CD14-positive monocyte (primary cell): ENCODE results near the gene CFAP68. TPM values are rescaled to one million over a fixed set of nuclear protein-coding genes. Genes with fewer than 3 reads are reported as not detected.
A peak's percentile ranks its signal among the peaks of the same experiment; 100 is the strongest.

Source experiments
- DNase-seq, 3 donors: peaks; one replicate each; pipeline ENCODE4 v3.0.0-alpha.2; 2011 to 2022
- H2AFZ ChIP-seq: 2 replicates; pipeline ENCODE4 v1.6.0; 2012; ENCODE audit warnings: mild to moderate bottlenecking, low read depth, low read length, inconsistent platforms; ENCODE audit not compliant: insufficient read depth, poor library complexity, severe bottlenecking
- H3K27ac ChIP-seq, 2 donors: 1 replicate in 1 of 2; 2 replicates in 1 of 2; pipeline ENCODE4 v1.5.1; 2012 to 2013; ENCODE audit warnings: low read length in 2 of 2, control low read depth in 1 of 2, inconsistent platforms in 1 of 2, low read depth in 1 of 2, mild to moderate bottlenecking in 1 of 2
- H3K27me3 ChIP-seq, 2 donors: one replicate each; pipeline versions ENCODE4 v1.6.0 to v1.6.1; 2011 to 2013; ENCODE audit warnings: low read length in 2 of 2; ENCODE audit not compliant: control insufficient read depth in 2 of 2, insufficient read depth in 2 of 2
- H3K36me3 ChIP-seq, 2 donors: replicated peaks in 1 of 2; 1 replicate in 1 of 2; 2 replicates in 1 of 2; pipeline versions ENCODE4 v1.5.1 to v1.6.1; 2012 to 2013; ENCODE audit warnings: low read length in 2 of 2, control low read depth in 1 of 2, inconsistent platforms in 1 of 2, mild to moderate bottlenecking in 1 of 2; ENCODE audit not compliant: insufficient read depth in 2 of 2, control insufficient read depth in 1 of 2
- H3K4me1 ChIP-seq, 2 donors: 1 replicate in 1 of 2; 2 replicates in 1 of 2; pipeline versions ENCODE4 v1.5.1 to v1.6.1; 2012 to 2013; ENCODE audit warnings: low read length in 2 of 2, control low read depth in 1 of 2, inconsistent platforms in 1 of 2, mild to moderate bottlenecking in 1 of 2, moderate library complexity in 1 of 2; ENCODE audit not compliant: insufficient read depth in 2 of 2, control insufficient read depth in 1 of 2
- H3K4me2 ChIP-seq: replicated peaks from 2 replicates; pipeline ENCODE3; 2012; ENCODE audit warnings: low read length, moderate library complexity, mild to moderate bottlenecking; ENCODE audit not compliant: poor library complexity, severe bottlenecking; ENCODE audit errors: extremely low read depth
- H3K4me3 ChIP-seq, 3 experiments: fragments of 200-600 bp in 1 of 3; sonication (generic) in 1 of 3; replicated peaks in 1 of 3; 1 replicate in 2 of 3; 2 replicates in 1 of 3; pipeline ENCODE4 v1.5.1; 2011 to 2013; ENCODE audit warnings: low read length in 3 of 3, mild to moderate bottlenecking in 3 of 3, control low read depth in 2 of 3, low read depth in 2 of 3, inconsistent platforms in 1 of 3, moderate library complexity in 1 of 3
- H3K79me2 ChIP-seq: 2 replicates; pipeline ENCODE4 v1.6.0; 2012; ENCODE audit warnings: mild to moderate bottlenecking, control low read depth, inconsistent platforms, low read length, moderate library complexity; ENCODE audit not compliant: insufficient read depth
- H3K9ac ChIP-seq: 2 replicates; pipeline ENCODE4 v1.6.0; 2017; ENCODE audit warnings: low read length, mild to moderate bottlenecking; ENCODE audit not compliant: insufficient read depth, poor library complexity, severe bottlenecking
- H3K9me3 ChIP-seq, 2 donors: replicated peaks in 1 of 2; 1 replicate in 1 of 2; 2 replicates in 1 of 2; pipeline versions ENCODE4 v1.5.1 to v1.6.1; 2012 to 2013; ENCODE audit warnings: low read length in 2 of 2, control low read depth in 1 of 2; ENCODE audit not compliant: control insufficient read depth in 1 of 2, insufficient read depth in 1 of 2
- H4K20me1 ChIP-seq: 2 replicates; pipeline ENCODE4 v1.6.0; 2012; ENCODE audit warnings: mild to moderate bottlenecking, low read length, control low read depth, moderate library complexity; ENCODE audit not compliant: insufficient read depth
- H3K27ac Mint-ChIP-seq, 7 donors: one replicate each; pipeline ENCODE4 v1.8.0; 2020; ENCODE audit warnings: mild to moderate bottlenecking in 7 of 7, mixed read lengths in 7 of 7, moderate library complexity in 6 of 7, inconsistent platforms in 2 of 7
- H3K27me3 Mint-ChIP-seq, 3 donors: one replicate each; pipeline ENCODE4 v1.8.0; 2021 to 2022; ENCODE audit warnings: low read depth in 3 of 3, mild to moderate bottlenecking in 3 of 3, mixed read lengths in 3 of 3, moderate library complexity in 3 of 3, inconsistent platforms in 1 of 3
- H3K36me3 Mint-ChIP-seq, 2 donors: one replicate each; pipeline ENCODE4 v1.8.0; 2020; ENCODE audit warnings: mixed read lengths in 2 of 2, inconsistent platforms in 1 of 2, mild to moderate bottlenecking in 1 of 2
- H3K4me1 Mint-ChIP-seq: one replicate; pipeline ENCODE4 v1.8.0; 2020; ENCODE audit warnings: mild to moderate bottlenecking, mixed read lengths
- H3K4me3 Mint-ChIP-seq, 2 donors: one replicate each; pipeline ENCODE4 v1.8.0; 2020; ENCODE audit warnings: mild to moderate bottlenecking in 2 of 2, mixed read lengths in 2 of 2, moderate library complexity in 1 of 2
- H3K9me3 Mint-ChIP-seq, 7 donors: one replicate each; pipeline ENCODE4 v1.8.0; 2020 to 2022; ENCODE audit warnings: mixed read lengths in 7 of 7, mild to moderate bottlenecking in 6 of 7, moderate library complexity in 6 of 7, inconsistent platforms in 2 of 7
- WGBS: methylation state at CpG from one replicate; pipeline ENCODE4 v1.1.5; 2013; ENCODE audit warnings: missing lambda C conversion rate; ENCODE audit not compliant: insufficient coverage; 5-methylcytosine and 5-hydroxymethylcytosine counted together
- intact Hi-C, 2 donors: fragments of 100-400 bp; cut with micrococcal nuclease; formaldehyde crosslinking; loops; one replicate each; pipeline versions ENCODE4 v1.15.0 to v1.15.1; 2023
- polyA plus RNA-seq, 3 donors: library from polyadenylated mRNA; depleted of rRNA in 1 of 3; unstranded in 2 of 3; stranded (reverse) in 1 of 3; fragments of 300-500 nt in 2 of 3; fragments of >200 nt in 1 of 3; fragmentation: Illumina TruSeq in 2 of 3; gene quantifications; 1 replicate in 2 of 3; 2 replicates in 1 of 3; pipeline ENCODE4 v1.2.3, GENCODE V29; 2012 to 2021
- TF ChIP-seq, protein P1 (sequence below): fragments of 200-600 bp; IDR thresholded peaks from one replicate; pipeline ENCODE4 v1.8.0; 2022; ENCODE audit warnings: antibody characterized with exemption, mild to moderate bottlenecking

CFAP68 gene
- polyA plus RNA-seq, 3 donors = 3.6 to 5.3 (median 5.0) TPM

- DNase-seq = no peak
- no peak overlapping the region for H2AFZ ChIP-seq
- H3K4me1 ChIP-seq = peaks cover 30 to 34% of the 10 kb centered on the region in 2 donors
- H3K4me3 ChIP-seq = no peak overlapping the region
- no peak overlapping the region for H3K27ac Mint-ChIP-seq
- peaks cover 33 to 36% of the 10 kb centered on the region in 2 donors for H3K36me3 Mint-ChIP-seq
- no peaks in the 10 kb centered on the region for H3K79me2 ChIP-seq
- no peak overlapping the region for H3K9ac ChIP-seq
- no peaks in the 10 kb centered on the region for H3K9me3 Mint-ChIP-seq
- no peaks in the 10 kb centered on the region for H3K9me3 ChIP-seq
- TF ChIP-seq, protein P1, sequence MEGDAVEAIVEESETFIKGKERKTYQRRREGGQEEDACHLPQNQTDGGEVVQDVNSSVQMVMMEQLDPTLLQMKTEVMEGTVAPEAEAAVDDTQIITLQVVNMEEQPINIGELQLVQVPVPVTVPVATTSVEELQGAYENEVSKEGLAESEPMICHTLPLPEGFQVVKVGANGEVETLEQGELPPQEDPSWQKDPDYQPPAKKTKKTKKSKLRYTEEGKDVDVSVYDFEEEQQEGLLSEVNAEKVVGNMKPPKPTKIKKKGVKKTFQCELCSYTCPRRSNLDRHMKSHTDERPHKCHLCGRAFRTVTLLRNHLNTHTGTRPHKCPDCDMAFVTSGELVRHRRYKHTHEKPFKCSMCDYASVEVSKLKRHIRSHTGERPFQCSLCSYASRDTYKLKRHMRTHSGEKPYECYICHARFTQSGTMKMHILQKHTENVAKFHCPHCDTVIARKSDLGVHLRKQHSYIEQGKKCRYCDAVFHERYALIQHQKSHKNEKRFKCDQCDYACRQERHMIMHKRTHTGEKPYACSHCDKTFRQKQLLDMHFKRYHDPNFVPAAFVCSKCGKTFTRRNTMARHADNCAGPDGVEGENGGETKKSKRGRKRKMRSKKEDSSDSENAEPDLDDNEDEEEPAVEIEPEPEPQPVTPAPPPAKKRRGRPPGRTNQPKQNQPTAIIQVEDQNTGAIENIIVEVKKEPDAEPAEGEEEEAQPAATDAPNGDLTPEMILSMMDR = no peak
- no peak overlapping the region for H3K4me3 Mint-ChIP-seq
- intact Hi-C loops = loop anchor here (10.0 kb wide), 2 partner anchors 75 to 285 kb away; no protein-coding TSS in a partner anchor
- no peaks in the 10 kb centered on the region for H4K20me1 ChIP-seq
- H3K4me2 ChIP-seq = no peak overlapping the region
- H3K4me1 Mint-ChIP-seq = peaks cover 33% of the 10 kb centered on the region
- no peaks in the 10 kb centered on the region for H3K27me3 ChIP-seq
- H3K36me3 ChIP-seq = peaks cover 2 to 34% of the 10 kb centered on the region in 2 donors
- H3K27ac ChIP-seq = no peak overlapping the region
- no CpG with 5 or more reads among the region's 3 CpGs for WGBS
- H3K27me3 Mint-ChIP-seq = no peaks in the 10 kb centered on the region
These were observed 29.7 kb upstream of the CFAP68 start for GRCh38 chr11:111849631-111850030.

- peaks cover 35 to 39% of the 10 kb centered on the region in 2 donors for H3K36me3 Mint-ChIP-seq
- peaks cover 4 to 36% of the 10 kb centered on the region in 2 donors for H3K36me3 ChIP-seq
These were observed 28.3 kb upstream of the CFAP68 start for GRCh38 chr11:111851067-111851466.

More at GRCh38 chr11:111851067-111851466, 28.3 kb upstream of the CFAP68 start:
- H3K9ac ChIP-seq = no peak overlapping the region
- Mint-ChIP-seq H3K4me1 (peaks cover 22% of the 10 kb centered on the region), H3K27me3 (no peaks in the 10 kb centered on the region), H3K9me3 (no peaks in the 10 kb centered on the region), H3K27ac (peak overlapping the region in 1 of 7 donors; percentile 52), H3K4me3 (no peak overlapping the region)
- H3K4me1 ChIP-seq = peaks cover 16 to 19% of the 10 kb centered on the region in 2 donors
- no peak overlapping the region for H3K27ac ChIP-seq
- intact Hi-C loops = no loop called here
- no peaks in the 10 kb centered on the region for H3K9me3 ChIP-seq
- H4K20me1 ChIP-seq = no peaks in the 10 kb centered on the region
- DNase-seq = no peak
- no peak overlapping the region for H3K4me3 ChIP-seq
- no peaks in the 10 kb centered on the region for H3K79me2 ChIP-seq
- H3K4me2 ChIP-seq = no peak overlapping the region
- TF ChIP-seq, protein P1 = no peak
- H2AFZ ChIP-seq = no peak overlapping the region
- H3K27me3 ChIP-seq = no peaks in the 10 kb centered on the region
- 100% methylated on average over 1 of the region's 8 CpGs for WGBS
